Memory B cell (primary cell): ENCODE results near the gene KRTAP10-7.
"Not testable (repeated sequence)": the region's sequence is repeated elsewhere in the genome, so short reads cannot be mapped to it uniquely, and the experiment has no call there.

Experiments
- ATAC-seq: fragments of 150-1000 bp; cut with Tn5 transposase; 2 replicates; pipeline ENCODE4 v1.10.0; 2021; ENCODE audit warnings: low read depth, mild to moderate bottlenecking, moderate library complexity
- DNase-seq, 2 donors: peaks; one replicate each; pipeline ENCODE4 v3.0.0; 2022; ENCODE audit warnings: low spot score in 2 of 2
- H3K27ac Mint-ChIP-seq: one replicate; pipeline ENCODE4 v1.8.0; 2022; ENCODE audit warnings: mild to moderate bottlenecking, moderate library complexity, mixed read lengths
- H3K27me3 Mint-ChIP-seq: one replicate; pipeline ENCODE4 v1.8.0; 2022; ENCODE audit warnings: mixed read lengths
- H3K36me3 Mint-ChIP-seq: one replicate; pipeline ENCODE4 v1.8.0; 2022; ENCODE audit warnings: mild to moderate bottlenecking, mixed read lengths
- H3K4me1 Mint-ChIP-seq: one replicate; pipeline ENCODE4 v1.8.0; 2022; ENCODE audit warnings: mixed read lengths
- H3K4me3 Mint-ChIP-seq: one replicate; pipeline ENCODE4 v1.8.0; 2022; ENCODE audit warnings: mild to moderate bottlenecking, moderate library complexity, mixed read lengths
- H3K9me3 Mint-ChIP-seq: one replicate; pipeline ENCODE4 v1.8.0; 2022; ENCODE audit warnings: mixed read lengths

The KRTAP10-7 gene

DNA sequence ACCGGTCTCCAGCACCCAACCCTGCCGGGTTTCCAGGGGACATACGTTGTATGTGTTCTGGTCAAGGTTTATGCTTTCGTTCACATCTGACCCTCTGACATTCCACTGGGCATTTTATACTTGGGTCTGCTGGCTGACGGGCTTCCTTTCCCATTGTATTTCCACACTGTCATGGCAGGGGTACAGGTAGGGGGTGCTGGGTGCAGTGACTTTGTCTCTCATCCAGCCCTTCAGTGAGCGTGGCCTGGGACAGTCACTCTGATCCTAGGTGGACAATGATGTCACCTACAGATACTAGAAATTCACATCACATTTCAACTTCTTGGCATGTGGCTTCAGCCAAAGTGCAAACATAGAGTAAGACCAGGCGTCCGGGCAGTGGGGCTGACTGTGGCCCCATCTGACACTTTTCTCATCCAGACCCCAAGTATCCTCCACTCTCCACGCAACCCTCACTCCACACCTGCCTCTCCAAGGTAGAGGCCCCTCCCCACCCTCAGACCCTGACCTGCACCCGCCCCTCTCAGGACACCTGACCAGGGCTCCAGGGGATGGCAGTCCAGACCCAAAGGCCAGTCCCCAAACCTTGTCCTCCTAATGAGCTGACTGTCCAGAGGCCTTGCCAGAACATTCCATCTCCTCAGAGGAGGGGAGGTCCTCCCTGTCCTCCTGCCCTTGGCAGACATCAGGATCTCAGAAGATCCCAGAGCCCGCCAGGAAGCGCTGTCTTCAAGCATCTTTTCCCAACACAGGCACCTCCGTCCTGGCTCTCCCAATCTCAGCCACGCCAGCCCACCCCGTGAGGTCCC, 36.0 kb downstream of the KRTAP10-7 start:
- Mint-ChIP-seq H3K4me1 (no peaks in the 10 kb centered on the region), H3K9me3 (peaks cover 17% of the 10 kb centered on the region), H3K4me3 (no peak overlapping the region), H3K27me3 (peaks cover 23% of the 10 kb centered on the region), H3K27ac (no peak overlapping the region), H3K36me3 (peaks cover 5% of the 10 kb centered on the region)
- ATAC-seq (no peak), DNase-seq (no peak)

DNA sequence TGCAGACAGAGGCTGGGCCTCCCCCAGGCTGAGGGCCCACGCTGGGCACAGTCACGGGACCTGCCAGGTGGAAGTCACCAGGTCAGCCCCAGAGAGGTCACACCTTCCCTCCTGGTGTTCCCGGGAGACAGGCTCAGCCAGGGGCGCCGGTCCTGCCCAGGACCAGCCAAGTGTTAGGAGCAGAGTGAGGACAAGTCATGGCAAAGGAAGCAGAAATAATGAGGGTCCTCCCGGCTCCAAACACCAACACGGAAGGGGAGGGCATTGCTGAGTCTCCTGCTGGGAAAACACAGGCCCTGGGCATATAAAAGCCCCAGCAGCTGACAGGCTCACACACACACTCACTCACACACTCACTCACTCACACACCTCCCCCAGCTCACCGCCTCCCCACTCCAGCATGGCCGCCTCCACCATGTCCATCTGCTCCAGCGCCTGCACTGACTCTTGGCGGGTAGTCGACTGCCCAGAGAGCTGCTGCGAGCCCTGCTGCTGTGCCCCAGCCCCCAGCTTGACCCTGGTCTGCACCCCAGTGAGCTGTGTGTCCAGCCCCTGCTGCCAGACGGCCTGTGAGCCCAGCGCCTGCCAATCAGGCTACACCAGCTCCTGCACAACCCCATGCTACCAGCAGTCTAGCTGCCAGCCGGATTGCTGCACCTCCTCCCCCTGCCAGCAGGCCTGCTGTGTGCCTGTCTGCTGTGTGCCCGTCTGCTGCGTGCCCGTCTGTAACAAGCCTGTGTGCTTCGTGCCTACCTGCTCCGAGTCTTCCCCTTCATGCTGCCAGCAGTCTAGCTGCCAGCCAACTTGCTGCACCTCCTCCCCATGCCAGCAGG, 36.8 kb downstream of the KRTAP10-7 start, which contains the start of gene KRTAP10-10:
Gene KRTAP10-10, plus strand, starts transcription at position 339 of the 833 bp plus-strand sequence. Its CDS starts 62 bp downstream, at position 401.
- H3K4me1 Mint-ChIP-seq, result no peaks in the 10 kb centered on the region
- H3K27me3 Mint-ChIP-seq, result peaks cover 24% of the 10 kb centered on the region
- ATAC-seq (no peak), DNase-seq (no peak)
- no peak within 1 kb of the TSS for H3K4me3 Mint-ChIP-seq
- peaks cover 5% of the 10 kb centered on the region for H3K36me3 Mint-ChIP-seq
- no peak within 1 kb of the TSS for H3K27ac Mint-ChIP-seq
- H3K9me3 Mint-ChIP-seq, result peaks cover 14% of the 10 kb centered on the region

DNA sequence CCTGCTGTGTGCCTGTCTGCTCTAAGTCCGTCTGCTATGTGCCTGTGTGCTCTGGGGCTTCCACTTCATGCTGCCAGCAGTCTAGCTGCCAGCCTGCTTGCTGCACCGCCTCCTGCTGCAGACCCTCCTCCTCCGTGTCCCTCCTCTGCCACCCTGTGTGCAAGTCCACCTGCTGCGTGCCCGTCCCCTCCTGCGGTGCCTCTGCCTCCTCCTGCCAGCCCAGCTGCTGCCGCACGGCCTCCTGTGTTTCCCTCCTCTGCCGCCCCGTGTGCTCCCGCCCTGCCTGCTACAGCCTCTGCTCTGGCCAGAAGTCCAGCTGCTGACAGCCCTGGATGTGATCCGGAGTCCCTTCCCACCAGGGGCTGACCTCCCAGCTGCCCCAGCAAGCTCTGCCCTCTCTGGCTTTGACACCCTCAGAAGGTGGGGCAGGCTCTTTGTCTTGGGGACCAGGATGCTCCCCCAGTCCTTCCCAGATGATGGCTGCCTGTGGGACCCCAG, 37.5 kb downstream of the KRTAP10-7 start:
- not testable (repeated sequence) for DNase-seq, H3K4me1 Mint-ChIP-seq, H3K27ac Mint-ChIP-seq, ATAC-seq, H3K36me3 Mint-ChIP-seq, H3K4me3 Mint-ChIP-seq
- peaks cover 16% of the 10 kb centered on the region for H3K9me3 Mint-ChIP-seq
- H3K27me3 Mint-ChIP-seq, result peaks cover 26% of the 10 kb centered on the region

DNA sequence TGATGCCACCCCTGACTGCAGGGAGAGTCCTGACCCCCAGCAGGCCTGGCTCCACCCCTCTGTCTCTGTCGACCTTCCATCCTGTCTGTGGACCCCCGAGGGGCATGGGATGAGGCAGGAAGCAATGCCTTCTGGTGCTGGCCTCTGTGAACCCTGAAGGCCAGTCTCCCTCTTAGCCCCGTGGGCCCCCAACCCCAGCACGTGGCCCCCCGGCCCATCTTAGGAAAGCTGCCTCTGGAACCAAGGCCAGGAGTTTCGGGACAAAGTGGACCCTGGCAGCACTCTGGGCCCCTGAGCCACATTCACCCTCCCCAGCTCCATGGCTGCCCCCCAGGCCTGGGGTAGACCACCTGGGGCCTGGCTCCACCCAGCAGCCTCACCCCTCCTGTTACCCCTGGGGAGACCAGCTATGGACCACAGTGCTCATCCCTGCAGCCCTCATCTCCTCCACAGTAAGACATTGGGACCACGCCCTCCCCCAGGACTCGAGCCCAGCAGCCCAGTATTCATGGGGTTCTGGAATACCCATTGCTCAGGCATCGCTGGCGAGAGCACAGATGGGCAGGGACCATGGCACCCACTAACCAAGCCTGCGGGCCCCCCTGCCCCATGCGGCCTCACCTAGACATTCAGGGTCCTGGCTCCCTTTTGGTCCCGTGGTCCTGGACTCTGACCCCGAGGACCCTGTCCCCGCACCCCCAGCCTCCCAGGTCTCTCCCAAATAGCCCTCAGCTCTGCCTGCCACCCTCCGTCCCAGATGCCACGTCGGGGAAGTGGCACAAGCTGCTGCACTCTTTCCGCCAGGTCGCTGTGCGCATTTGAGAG, 38.3 kb downstream of the KRTAP10-7 start:
- not testable (repeated sequence) for H3K27ac Mint-ChIP-seq, H3K4me1 Mint-ChIP-seq, H3K4me3 Mint-ChIP-seq, DNase-seq, H3K36me3 Mint-ChIP-seq, ATAC-seq
- peaks cover 15% of the 10 kb centered on the region for H3K9me3 Mint-ChIP-seq
- peaks cover 28% of the 10 kb centered on the region for H3K27me3 Mint-ChIP-seq

DNA sequence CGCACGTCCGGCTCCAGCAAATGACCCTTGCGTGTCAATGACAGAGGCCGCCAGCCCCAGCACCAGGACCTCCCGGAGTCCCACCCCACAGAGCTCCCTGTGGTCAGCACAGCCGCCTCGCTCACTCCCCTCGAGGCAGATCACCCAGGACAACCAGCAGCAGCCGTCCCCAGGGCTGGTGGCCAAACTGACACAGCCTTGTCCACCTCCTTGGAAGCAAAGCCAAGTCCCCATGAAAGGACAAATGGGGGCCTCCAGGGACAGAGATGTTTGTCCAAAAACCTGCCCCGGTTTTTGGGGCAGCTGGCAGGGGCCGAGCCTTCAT, 38.9 kb downstream of the KRTAP10-7 start:
- Mint-ChIP-seq H3K27ac (no peak overlapping the region), H3K36me3 (peaks cover 5% of the 10 kb centered on the region), H3K27me3 (peaks cover 28% of the 10 kb centered on the region), H3K4me3 (no peak overlapping the region), H3K4me1 (no peaks in the 10 kb centered on the region), H3K9me3 (peaks cover 15% of the 10 kb centered on the region)
- no peak for ATAC-seq
- no peak for DNase-seq

DNA sequence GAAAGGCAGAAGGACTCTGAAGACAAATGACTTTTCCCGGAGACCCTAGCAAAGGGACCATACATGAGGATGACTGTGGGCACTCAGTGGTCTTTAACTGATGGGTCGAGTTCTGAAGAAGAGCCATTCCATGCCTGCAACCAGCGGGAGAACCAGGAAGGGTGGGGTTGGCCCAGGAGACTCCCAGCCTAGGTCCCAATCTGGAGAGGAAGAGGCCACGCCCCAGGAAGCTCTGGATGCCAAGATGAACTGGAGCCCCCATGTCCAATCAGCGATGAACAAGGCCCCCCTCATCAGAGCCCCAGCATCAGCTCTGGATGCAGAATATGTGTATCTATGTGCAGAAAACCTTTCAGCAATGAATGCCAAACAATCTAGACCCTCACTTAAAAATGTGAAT, 40.4 kb downstream of the KRTAP10-7 start:
- peaks cover 26% of the 10 kb centered on the region for H3K27me3 Mint-ChIP-seq
- peaks cover 23% of the 10 kb centered on the region for H3K9me3 Mint-ChIP-seq
- ATAC-seq (no peak), DNase-seq (no peak)
- H3K4me3 Mint-ChIP-seq, result no peak overlapping the region
- H3K4me1 Mint-ChIP-seq, result no peaks in the 10 kb centered on the region
- H3K36me3 Mint-ChIP-seq, result peaks cover 5% of the 10 kb centered on the region
- H3K27ac Mint-ChIP-seq, result no peak overlapping the region

DNA sequence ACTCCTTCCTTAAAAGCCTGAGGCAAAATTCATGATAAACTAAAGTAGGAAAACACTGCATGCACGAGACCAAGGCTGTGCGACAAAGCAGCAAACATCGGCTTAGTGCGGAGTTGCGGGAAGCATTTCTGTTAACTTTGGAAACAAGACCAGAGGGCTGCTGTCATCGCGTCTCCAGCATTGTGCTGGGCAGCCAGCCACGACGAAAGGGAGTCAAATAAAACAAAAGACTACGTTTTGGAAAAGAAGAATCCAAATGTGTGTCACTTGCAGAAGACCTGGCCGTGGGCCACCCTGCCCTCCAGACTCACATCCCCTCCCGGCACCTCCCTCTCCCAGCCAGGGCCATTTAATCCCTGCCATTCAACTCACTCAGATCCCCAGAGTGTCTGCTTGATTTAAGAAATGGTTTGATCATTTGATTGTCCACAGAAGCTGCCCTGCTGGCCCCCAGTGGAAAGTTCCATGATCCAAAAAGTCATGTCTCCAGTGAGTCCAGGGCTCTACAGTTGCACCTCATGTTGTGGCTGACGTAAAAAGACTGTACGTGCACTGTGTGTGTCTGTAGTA, 43.4 kb downstream of the KRTAP10-7 start:
- ATAC-seq, result no peak
- no peak overlapping the region for H3K27ac Mint-ChIP-seq
- peaks cover 27% of the 10 kb centered on the region for H3K27me3 Mint-ChIP-seq
- DNase-seq, result no peak
- H3K36me3 Mint-ChIP-seq, result peaks cover 5% of the 10 kb centered on the region
- peaks cover 23% of the 10 kb centered on the region for H3K9me3 Mint-ChIP-seq
- H3K4me1 Mint-ChIP-seq, result peaks cover 3% of the 10 kb centered on the region
- H3K4me3 Mint-ChIP-seq, result no peak overlapping the region

DNA sequence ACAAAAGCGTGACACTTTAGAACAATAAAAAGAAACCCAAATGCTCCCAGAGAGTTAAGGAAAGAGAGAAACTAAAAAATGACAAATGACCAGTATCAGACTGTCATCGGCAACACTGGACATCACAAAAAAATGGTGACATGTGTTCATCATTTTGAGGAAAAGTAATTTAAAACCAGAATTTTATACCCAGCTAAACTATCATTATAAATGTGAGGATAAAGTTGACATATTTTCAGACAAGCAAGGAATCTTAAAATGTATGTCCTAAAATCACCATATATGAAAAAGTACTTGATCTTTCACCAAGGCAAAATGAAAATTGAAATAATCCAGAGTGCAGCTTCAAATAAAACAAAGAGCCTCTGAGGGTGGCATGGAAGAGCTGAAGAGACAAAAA, 44.5 kb downstream of the KRTAP10-7 start:
- DNase-seq, result no peak

DNA sequence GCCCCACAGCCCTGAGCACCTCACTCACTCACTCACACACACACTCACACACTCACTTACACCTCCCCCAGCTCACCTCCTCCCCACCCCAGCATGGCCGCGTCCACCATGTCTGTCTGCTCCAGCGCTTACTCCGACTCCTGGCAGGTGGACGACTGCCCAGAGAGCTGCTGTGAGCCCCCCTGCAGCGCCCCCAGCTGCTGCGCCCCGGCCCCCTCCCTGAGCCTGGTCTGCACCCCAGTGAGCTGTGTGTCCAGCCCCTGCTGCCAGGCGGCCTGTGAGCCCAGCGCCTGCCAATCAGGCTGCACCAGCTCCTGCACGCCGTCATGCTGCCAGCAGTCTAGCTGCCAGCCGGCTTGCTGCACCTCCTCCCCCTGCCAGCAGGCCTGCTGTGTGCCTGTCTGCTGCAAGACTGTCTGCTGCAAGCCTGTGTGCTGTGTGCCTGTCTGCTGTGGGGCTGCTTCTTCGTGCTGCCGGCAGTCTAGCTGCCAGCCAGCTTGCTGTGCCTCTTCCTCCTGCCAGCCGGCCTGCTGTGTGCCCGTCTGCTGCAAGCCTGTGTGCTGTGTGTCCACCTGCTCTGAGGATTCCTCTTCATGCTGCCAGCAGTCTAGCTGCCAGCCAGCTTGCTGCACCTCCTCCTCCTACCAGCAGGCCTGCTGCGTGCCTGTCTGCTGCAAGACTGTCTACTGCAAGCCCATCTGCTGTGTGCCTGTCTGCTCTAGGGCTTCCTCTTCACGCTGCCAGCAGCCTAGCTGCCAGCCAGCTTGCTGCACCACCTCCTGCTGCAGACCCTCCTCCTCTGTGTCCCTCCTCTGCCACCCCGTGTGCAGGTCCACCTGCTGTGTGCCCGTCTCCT, 46.2 kb downstream of the KRTAP10-7 start, which contains the start of gene KRTAP10-11:
Gene KRTAP10-11, plus strand, starts transcription at position 49 of the 856 bp plus-strand sequence. Its CDS starts 45 bp downstream, at position 94.
- not testable (repeated sequence) for H3K36me3 Mint-ChIP-seq, DNase-seq, H3K4me1 Mint-ChIP-seq, ATAC-seq, H3K27ac Mint-ChIP-seq, H3K4me3 Mint-ChIP-seq
- Mint-ChIP-seq H3K9me3 (peaks cover 17% of the 10 kb centered on the region), H3K27me3 (peaks cover 15% of the 10 kb centered on the region)

More for the DNA sequence above, 44.5 kb downstream of the KRTAP10-7 start:
- H3K4me3 Mint-ChIP-seq, result no peak overlapping the region
- ATAC-seq, result no peak
- H3K9me3 Mint-ChIP-seq, result peaks cover 23% of the 10 kb centered on the region
- no peak overlapping the region for H3K27ac Mint-ChIP-seq
- peaks cover 24% of the 10 kb centered on the region for H3K27me3 Mint-ChIP-seq
- H3K36me3 Mint-ChIP-seq, result peaks cover 5% of the 10 kb centered on the region
- peaks cover 3% of the 10 kb centered on the region for H3K4me1 Mint-ChIP-seq

DNA sequence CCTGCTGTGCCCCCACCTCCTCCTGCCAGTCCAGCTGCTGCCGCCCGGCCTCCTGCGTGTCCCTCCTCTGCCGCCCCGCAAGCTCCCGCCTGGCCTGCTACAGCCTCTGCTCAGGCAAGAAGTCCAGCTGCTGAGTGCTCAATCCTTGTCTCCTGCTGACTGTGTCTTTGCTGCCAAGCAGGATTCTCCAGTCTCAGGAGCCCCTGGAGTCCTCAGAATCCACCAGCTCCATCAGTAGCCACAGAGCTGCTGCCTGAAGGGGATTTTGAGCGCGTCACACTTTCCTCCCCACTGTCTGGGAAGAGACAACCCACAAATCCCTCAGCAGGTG, 46.8 kb downstream of the KRTAP10-7 start:
- no peak overlapping the region for H3K4me3 Mint-ChIP-seq
- H3K4me1 Mint-ChIP-seq, result peaks cover 3% of the 10 kb centered on the region
- no peak for ATAC-seq
- H3K27me3 Mint-ChIP-seq, result peaks cover 15% of the 10 kb centered on the region
- no peak overlapping the region for H3K27ac Mint-ChIP-seq
- H3K9me3 Mint-ChIP-seq, result peaks cover 16% of the 10 kb centered on the region
- DNase-seq, result no peak
- H3K36me3 Mint-ChIP-seq, result no peaks in the 10 kb centered on the region

DNA sequence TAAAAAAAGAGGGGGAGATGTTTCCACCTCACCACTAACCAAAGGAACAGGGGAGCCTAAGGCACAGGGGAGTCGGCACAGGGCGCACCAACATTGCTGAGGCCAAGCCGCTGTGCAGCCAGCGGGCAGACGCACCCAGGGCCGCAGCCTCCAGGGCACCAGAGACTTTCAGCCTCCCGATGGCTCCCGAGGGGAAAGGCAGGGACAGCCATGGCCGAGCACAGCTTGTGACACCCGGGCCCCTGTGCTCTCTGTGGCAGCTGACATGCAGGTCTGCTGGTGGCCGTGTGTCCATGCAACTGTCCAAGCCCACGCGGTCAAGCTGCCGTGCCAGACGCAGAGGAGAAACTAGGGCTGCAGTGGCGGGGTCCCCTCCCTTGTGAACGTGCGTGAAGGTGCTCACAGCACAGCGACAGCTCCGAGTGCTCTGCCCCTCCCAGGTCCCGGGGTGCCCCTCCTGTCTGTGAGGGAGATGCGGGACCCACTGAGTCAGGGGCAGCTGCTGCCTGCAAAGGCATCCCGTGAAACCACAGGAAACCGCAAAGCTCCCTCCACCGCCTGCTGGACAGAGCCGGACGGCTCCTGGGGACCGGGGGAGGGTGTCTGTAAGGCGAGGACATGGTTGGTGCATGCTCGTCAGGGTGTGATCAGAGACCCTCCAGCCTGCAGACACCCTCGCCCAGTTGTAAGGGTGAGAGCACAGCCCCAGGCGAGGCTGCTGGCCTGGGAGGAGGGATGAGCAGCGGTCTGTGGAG, 48.3 kb downstream of the KRTAP10-7 start:
- Mint-ChIP-seq H3K4me1 (peaks cover 3% of the 10 kb centered on the region), H3K9me3 (peaks cover 9% of the 10 kb centered on the region), H3K27ac (no peak overlapping the region), H3K27me3 (peaks cover 11% of the 10 kb centered on the region), H3K36me3 (no peaks in the 10 kb centered on the region), H3K4me3 (no peak overlapping the region)
- ATAC-seq, result no peak
- no peak for DNase-seq

DNA sequence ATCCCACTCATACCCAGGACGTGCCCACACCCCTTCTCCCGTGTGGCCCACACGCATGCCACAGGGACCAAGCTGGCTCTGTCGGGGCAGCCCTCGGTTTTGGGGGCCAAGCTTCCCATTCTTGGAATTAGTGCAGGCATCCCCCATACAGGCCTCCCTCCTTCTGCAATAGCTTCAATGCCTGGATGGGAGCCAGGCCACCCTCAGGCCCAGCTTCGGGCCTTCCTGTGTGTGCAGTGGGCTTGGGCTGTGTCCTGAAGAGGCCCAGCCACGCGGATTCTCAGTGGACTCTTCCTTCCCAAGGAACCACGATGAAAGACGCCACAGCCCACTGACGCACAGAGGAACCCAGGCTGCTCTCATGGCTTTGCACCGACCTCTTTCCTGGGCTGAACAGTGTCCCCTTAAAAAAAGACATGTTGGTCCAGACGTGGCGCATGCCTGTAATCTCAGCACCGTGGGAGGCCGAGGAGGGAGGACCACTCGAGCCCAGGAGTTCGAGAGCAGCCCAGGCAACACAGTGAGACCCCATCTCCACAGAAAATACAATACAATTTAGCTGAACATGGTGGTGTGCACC, 49.2 kb downstream of the KRTAP10-7 start:
- H3K27ac Mint-ChIP-seq, result no peak overlapping the region
- no peak for DNase-seq
- no peak for ATAC-seq
- H3K27me3 Mint-ChIP-seq, result peaks cover 11% of the 10 kb centered on the region
- peaks cover 5% of the 10 kb centered on the region for H3K9me3 Mint-ChIP-seq
- H3K36me3 Mint-ChIP-seq, result no peaks in the 10 kb centered on the region
- H3K4me1 Mint-ChIP-seq, result peaks cover 3% of the 10 kb centered on the region
- H3K4me3 Mint-ChIP-seq, result no peak overlapping the region
